HTERT RPE-1 (cell line): ENCODE measurements around the gene SLC35D2.

Experiments
- in situ Hi-C: fragments of 300-500 bp; cut with MboI; formaldehyde crosslinking; loops from 4 replicates; pipeline ENCODE4 v1.14.3; 2020; ENCODE audit warnings: low sequenced_read_pairs

Gene SLC35D2

DNA sequence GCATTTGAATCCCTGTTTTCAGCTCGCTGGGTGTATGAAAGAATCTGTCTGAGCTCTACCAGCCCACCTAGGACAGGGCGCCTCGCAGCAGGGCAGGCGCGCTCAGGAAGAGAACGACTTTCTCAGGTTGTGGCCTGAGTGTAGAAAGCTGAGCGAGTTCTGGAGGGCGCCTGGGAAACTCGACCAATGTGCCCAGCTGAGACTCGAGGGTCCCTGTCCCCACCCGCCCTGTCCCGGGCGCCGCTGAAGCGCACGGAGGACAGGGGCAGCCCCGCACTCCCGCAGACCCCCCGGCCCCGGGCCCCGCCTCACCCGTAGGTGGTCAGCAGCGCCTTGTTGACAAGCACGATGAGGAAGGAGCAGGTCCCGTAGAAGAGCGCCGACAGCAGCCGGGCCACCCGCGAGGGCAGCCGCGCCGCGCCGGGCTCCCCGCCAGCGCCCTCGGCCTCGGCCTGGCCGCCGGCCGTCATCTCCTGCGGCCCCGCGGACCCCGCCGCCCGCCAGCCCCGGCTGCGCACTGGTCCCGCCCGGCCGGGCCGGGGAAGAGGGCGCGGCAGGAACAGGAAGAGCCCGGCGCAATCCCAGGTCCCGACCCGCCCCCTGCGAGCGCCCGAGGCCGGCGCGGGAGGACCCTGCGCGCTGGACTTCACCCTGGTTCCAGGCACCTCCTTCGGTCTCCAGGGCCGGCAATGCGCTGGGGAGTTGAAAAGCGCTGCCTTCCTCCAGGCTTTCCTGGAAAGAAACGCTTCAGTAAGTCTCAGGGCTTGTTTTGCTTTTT, at the start of gene SLC35D2:
Gene SLC35D2, minus strand, starts transcription at position 547 of the 778 bp plus-strand sequence. Its CDS starts 77 bp downstream, at position 470.
- in situ Hi-C loops: no loop called here

DNA sequence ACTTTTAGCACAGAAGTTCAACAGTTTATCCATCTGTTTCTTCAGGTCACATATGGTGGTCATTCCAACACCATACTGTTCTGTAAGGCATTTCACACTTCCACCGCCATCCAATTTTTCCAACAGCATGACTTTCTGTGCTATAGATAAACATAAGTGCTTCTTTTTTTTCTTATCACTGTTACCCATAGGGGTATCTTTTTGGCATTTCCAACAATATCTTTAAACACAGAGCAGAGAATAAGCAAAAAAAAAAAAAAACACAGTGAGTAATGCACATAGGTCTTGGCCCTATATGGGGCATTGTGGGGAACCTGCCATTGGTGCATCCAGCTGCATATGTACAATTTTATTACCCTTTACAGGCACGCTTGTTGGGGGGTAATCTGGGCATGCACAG, 46.9 kb upstream of the SLC35D2 start:
- in situ Hi-C loops: no loop called here

DNA sequence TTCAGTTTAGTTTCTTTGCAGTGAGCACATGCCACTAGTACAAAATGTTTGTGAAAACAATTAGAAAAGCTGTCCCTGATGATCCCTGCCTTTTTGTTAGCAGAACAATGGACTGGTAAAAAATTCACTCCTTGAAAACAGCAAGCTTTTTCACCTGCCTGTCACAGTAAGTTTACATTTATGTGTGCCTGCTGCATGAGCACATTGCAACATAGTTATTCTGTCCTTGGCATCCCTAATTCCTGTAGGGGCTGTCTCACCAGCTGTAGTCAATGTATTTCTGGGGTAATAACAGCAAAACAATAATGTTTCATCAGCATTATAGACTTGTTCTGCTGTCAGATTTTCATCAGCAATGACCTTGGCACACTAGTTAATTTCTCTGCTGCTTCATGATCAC, 46.2 kb upstream of the SLC35D2 start:
- in situ Hi-C loops: no loop called here

DNA sequence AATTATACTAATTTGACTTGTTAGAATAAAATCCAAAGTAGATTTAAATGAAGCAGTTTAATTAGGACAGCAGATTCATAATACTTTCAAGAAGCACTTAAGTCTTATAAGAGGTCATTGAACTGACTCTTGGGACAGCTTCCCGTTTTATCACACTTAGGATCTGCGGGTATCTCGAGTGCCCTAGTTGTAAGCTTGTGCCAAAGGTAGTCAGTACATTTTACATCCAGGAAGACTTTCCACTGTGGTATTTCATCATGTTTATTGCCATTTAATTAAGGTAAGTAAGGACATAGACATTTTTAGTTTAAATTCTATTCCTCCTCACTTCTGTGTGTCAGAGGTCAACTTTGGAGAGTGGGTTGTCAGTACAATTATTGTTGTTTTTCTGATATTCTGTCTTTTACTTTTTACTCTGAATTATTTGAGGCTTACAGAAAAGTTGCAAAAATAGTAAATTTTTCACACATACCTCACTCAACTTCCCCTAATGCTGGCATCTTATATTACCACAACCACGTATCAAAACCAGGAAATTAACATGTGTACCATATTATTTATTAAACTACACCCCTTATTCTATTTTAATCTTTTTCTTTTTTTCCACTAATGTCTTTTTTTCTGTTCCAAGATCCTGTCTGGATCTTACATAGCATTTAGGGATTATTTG, 42.1 kb upstream of the SLC35D2 start:
- in situ Hi-C loops: no loop called here

DNA sequence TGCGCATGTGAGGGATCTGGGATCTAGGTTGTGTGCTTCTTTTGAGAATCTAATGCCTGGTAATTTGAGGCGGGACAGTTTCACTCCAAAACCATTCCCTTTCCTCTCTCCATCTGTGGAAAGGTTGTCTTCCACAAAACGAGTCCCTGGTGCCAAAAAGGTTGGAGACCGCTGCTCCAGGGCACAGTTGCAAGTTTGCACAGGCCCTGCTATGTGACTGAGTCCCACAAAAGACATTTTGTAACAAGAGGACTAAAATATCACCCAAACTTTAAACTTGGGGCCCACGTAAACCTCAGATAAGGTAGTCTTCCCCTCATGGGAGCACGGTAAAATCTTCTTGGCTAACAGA, 40.5 kb upstream of the SLC35D2 start:
- in situ Hi-C loops: no loop called here

DNA sequence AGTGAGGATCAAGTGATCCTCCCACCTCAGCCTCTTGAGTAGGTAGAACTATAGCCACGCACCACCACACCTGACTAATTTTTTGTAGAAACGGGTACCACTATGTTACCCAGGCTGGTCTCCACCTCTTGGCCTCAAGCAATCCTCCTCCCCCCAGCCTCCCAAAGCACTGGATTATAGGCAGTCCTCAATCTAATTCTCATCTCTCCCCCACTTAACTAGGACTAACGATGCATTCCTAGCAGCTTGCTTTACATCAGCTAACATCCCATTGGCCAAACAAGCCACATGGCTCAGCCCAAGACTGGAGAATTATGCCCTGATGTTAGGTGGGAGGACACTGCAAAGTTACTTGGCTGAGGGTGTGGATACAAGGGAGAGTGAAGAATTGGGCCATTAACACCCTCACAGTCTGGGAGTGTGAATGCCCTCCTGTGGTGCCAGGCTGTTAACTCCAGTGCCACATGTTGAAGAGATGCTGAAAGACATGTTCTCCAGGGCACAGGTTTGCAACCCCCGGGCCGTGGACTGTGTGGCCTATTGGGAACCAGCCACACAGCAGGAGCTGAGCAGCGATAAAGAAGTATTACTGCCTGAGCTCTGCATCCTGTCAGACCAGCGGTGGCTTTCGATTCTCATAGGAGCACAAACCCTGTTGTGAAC, 39.9 kb upstream of the SLC35D2 start:
- in situ Hi-C loops: no loop called here

DNA sequence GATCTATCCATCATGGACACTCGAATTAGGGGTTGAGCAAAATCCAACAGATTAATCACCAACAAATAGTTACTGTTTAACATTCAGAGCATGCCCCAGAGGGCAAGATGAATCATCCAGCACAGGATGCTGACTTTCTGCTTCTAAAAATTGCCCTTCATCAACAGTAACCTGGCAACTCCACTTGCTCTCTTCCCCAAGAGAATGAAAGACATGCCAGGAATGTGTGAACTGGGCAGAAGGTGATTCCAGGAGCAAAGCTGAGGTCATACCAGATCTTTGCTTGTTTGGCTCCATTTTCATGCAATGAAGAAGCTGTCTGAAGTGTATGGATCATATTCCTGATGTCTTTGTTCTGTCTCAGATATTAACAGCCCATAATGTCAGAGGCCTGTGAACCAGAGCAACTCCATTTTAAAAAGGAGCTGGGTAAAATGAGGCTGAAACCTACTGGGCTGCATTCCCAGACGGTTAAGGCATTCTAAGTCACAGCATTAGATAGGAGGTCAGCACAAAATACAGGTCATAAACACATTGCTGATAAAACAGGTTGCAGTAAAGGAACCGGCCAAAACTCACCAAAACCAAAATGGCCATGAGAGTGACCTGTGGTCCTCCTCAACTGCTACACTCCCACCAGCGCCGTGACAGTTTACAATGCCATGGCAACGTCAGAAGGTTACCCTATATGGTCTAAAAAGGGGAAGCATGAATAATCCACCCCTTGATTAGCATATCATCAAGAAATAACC, 37.1 kb upstream of the SLC35D2 start:
- in situ Hi-C loops: no loop called here

DNA sequence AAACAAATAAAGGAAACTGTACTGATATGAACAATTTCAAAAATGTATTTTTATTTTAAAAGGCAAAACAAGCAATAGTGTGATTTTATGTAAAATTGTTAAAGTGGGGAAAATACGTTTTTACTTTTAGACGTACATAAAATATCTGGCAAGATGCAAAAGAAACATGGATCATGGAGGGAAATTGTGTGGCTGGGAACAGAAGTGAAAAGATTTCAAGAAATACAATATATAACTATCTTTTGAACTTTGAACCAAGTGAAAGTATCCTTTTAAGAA, 36.1 kb upstream of the SLC35D2 start:
- in situ Hi-C loops: no loop called here

DNA sequence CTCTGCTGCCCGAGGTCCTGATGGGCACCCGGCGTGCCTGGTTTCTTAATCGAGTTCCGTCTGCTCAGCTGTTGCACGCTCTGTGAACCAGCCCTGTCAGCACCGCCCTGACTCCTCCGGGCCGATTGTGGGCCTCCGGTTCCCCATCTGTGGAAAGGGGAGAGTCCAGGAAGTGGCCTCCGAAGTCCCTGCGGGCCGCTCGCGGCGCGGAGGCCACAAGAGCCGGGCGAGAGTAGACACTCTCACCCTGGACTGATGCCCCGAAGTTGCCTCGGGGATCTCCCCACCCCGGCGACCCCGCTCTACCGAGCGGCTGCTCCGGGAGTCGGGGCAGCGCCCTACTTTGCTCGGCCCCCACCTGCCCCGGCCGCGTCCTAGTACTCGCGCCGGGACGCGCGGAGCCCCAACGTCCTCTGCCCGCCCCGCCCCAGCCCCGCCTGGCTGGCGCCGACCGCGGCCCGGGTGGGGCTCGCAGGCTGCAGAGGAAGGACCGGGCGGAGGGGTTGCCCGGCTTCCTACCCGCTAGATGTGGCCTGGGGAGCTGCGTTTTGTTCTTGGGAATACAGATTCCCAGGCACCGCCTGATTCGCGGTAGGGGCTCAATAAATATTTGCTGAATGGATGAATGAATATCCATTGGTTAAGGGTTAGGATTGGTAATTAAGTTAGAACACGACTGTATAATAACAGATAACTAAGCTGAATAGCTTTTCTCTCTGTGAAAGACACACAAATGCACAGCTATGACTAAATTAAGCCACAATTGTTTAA, 35.6 kb upstream of the SLC35D2 start:
- in situ Hi-C loops: no loop called here

DNA sequence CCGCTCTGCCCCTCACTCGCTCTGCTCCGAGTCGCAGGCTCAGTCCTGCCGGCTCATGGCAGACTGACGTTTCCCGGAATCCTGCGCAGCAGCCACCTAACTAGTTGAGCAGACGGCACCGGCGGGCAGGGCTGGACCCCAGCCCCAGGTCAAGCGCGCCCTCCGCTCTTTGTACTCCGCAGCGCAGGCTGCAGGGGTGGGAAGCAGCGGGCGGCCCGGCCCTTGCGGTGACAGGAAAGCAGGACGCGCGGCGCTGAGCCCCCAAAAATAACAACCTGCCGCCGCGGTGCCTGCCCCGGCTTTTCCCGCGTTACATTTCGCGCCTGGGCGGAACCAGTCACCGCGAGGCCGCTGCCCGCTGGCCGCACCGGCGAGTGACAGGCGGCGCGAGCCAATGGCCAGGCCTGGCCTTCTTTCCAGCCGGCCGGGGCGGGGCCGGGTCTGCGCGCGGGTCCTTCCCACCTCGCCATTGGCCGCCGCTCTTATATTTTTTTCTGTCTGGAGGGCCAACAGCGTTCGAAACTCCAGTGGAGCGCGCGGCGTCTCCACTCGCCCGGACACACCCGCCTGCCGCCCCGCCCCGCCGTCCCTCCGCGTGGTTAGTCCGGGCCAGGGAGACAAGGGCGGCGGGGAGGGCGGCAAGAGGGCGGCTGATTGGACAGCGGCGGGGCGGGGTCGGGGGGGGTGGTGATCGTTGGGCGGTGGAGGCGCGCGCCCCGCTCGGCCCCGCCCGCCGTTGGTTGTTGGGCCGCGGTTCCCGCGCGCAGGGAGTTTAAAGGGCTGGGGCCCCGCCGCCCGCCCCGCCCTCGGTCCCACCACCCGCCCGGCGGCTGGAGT, 34.8 kb upstream of the SLC35D2 start, which contains the start of gene ZNF367:
Gene ZNF367, minus strand, starts transcription at position 288 of the 837 bp plus-strand sequence. CDS start 338 bp downstream, outside the sequence.
- in situ Hi-C loops: no loop called here

DNA sequence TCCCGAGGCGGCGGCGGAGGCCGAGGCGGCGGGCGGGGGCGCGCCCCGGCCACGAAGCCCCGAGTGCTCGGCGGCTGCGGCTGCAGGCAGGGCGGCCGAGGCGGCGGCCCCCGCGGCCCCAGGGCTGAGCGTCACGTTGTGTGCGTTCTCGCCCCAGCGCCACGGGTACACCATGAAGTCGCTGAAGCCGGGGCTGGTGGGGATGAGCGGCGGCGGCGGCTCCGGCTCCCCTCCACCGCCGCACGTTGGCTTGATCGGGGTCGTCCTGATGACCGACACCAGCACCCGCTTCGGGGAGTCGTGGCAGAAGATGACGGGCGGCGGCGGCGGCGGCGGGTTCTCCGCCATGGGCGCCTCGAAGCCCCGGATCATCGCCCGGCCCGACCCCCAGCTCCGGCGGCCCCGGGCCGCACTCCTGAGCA, 34.2 kb upstream of the SLC35D2 start:
- in situ Hi-C loops: no loop called here

DNA sequence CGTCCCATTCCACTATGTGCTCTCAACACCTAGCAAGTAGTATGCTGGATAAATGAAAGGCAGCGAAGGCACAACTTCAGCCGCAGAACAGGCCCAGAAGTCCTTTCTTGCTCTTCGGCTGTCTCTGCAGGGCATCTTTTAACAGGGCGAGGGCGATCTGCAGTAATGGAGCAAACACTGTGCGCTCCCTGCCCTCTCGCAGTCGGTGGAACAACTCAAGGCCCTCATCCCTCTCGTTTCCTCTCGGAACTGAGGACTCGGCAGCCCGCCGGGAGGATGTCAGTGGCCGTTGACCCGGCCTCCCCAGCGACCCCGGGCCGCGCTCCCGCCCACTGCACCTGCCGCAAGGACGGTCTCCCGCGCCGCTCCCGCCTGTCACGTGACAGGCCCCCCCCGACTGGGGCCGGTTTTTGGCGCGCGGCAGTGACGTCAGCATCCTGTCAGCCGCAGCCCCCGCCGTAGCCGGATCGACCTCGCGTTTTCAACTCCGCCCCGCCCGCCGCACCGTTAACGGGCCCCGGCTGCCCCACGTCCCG, 33.6 kb upstream of the SLC35D2 start:
- in situ Hi-C loops: no loop called here

DNA sequence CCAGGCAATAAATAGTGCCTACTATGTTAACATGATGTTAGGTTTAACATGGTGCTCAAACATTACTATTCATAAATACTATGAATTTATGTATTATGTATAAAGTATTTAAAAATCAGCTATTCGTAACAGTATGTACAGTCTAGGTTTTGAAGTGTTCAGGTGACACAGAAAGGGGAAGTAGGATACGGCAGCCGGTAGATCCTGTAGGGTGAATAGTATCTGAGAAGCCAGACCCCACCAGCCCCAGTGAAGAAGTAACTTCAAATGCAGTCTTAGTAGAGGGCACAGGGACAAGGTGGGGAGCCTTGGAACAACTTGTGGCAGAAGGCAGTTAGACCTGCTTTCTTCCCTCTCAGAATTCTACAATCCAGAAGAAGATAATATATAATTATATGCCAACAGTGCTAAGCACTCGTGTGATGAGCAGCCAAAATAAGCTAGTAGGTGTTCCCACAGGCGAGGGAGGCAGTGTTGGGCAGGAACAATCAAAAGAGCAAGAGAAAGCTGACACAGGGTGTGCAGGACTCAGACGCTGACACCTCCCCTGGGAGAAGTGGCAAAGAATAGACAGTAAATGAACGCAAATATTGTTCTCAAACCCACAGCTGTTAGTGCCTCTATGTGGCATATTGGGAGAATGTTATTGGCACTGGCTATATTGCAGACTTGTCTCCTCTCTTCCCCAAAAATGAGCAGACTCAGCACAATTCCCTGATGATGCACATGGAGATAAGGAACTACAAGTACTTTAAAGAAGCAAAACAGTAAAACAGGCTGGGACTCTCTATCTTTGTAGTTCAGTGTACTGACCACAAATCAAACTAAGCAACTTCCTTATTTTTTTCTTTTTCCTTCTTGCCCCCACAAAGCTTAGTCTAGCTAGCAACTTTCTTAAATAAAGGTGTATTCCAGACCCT, 30.1 kb upstream of the SLC35D2 start:
- in situ Hi-C loops: no loop called here

DNA sequence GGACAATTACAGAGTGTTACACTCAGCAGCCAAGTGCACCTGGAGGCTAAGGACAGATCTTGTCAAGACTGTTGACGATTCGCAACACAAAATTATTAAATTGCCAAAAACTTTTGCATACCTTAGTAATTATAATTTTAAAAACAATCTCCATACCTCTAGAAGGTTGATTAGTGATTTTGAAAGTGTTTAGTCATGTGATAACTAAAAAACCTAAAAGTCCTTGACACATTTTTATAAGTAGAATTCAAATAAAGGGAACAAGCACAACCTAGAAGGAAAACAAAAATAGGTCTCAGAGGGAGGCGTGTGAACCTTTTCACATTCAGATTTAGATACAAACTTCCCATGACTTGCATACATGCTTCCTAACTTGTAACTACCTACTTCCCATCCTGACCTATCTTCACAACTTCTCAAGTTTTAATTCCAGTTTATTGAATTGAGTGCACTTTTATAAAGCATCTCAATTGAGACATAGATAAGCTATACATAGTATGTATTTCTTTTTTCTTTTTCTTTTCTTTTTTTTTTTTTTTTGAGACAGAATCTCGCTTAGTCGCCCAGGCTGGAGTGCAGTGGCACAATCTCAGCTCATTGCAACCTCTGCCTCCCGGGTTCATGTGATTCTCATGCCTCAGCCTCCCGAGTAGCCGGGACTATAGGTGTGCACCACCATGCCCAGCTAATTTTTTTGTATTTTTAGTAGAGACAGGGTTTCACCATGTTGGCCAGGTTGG, 28.8 kb upstream of the SLC35D2 start:
- in situ Hi-C loops: no loop called here

DNA sequence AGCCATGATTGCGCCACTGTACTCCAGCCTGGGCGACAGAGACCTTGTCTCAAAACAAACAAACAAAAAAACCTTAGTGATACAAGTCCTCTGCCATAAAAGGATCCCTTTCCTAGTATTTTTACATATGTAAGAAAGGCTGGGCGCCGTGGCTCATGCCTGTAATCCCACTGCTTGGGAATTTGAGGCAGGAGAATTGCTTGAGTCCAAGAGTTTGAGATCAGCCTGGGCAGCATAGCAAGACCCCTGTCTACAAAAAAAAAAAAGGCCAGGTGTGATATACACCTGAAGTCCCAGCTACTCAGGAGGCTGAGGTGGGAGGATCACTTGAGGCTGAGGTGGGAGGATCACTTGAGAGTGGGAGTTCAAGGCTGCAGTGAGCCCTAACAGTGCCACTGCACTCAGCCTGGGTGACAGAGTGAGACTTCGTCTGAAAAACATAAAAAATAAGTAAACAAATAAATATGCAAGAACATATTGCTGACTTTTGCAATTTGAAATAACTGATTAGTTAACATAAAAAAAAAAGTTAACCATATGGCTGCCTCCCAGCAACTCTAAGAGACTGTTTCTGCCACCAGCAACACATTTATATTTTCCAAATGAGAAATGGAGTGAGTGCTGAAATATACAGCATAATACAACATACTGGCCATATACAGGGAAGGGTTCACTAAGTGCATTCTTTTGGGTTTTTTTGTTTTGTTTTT, 27.8 kb upstream of the SLC35D2 start:
- in situ Hi-C loops: no loop called here

DNA sequence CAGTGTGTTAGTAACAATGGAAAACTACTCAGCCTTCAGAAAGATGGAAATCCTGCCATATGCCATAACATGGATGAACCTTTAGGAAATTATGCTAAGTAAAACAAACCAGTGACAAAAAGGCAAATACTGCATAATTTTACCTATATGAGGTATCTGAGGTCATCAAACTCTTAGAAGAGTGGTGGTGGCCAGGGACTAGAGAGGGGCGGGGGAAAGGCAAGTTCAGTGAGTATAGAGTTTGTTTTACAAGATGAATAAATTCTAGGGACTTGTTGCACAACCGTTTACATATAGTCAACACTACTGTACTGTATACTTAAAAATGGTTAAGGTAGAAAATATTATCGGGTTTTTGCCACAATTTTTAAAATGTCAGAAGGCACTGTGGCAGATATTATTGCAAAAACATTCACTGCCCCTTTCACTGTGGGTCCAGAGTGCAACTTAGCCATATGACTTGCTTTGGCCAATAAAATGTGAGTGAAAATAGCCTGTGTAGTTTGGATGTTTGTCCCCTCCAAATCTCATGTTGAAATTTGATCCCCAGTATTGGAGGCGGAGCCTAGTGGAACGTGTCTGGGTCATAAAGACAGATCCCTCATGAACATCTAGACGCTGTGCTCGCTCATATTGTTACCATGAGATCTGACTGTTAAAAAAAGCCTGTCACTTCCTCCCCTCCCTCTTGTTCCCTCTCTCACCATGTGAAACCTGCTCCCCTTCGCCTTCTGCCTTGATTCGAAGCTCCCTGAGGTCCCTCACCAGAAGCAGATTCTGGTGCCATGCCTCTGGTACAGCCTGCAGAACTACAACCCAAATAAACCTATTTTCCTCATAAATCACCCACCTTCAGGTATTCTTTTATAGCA, 25.1 kb upstream of the SLC35D2 start:
- in situ Hi-C loops: no loop called here
